Mesenchymal stem cell (in vitro differentiated cells and primary cell): Measurements from ENCODE around the gene SMIM35.

Experiments used
- DNase-seq: peaks from one replicate; pipeline ENCODE4 v3.0.0-alpha.2; 2013
- H2AFZ ChIP-seq: one replicate; pipeline ENCODE4 v1.6.1; 2013; ENCODE audit warnings: low read depth, mild to moderate bottlenecking, control low read depth, inconsistent platforms, low read length, moderate library complexity
- H2AK5ac ChIP-seq: 2 replicates; pipeline ENCODE4 v1.6.1; 2013; ENCODE audit warnings: low read length, moderate library complexity, mild to moderate bottlenecking, inconsistent platforms; ENCODE audit not compliant: severe bottlenecking
- H2BK120ac ChIP-seq: one replicate; pipeline ENCODE4 v1.6.1; 2013; ENCODE audit warnings: low read depth, mild to moderate bottlenecking, inconsistent platforms, low read length, moderate library complexity
- H2BK12ac ChIP-seq, 2 experiments: one replicate each; pipeline ENCODE4 v1.6.1; 2013; ENCODE audit warnings: inconsistent platforms in 2 of 2, low read length in 2 of 2, mild to moderate bottlenecking in 2 of 2, moderate library complexity in 2 of 2, control low read depth in 1 of 2
- H2BK15ac ChIP-seq: one replicate; pipeline ENCODE4 v1.6.1; 2013; ENCODE audit warnings: mild to moderate bottlenecking, low read depth, inconsistent platforms; ENCODE audit not compliant: poor library complexity, severe bottlenecking
- H2BK5ac ChIP-seq: 2 replicates; pipeline ENCODE4 v1.6.1; 2013; ENCODE audit warnings: low read depth, mild to moderate bottlenecking, low read length, control low read depth, inconsistent platforms; ENCODE audit not compliant: poor library complexity, severe bottlenecking
- H3K14ac ChIP-seq, 2 experiments: one replicate each; pipeline ENCODE4 v1.6.1; 2013; ENCODE audit warnings: inconsistent platforms in 2 of 2, low read length in 2 of 2, control low read depth in 1 of 2, mild to moderate bottlenecking in 1 of 2, moderate library complexity in 1 of 2
- H3K18ac ChIP-seq, 2 experiments: one replicate each; pipeline ENCODE4 v1.6.1; 2013; ENCODE audit warnings: inconsistent platforms in 2 of 2, low read length in 2 of 2, control low read depth in 1 of 2, low read depth in 1 of 2, mild to moderate bottlenecking in 1 of 2
- H3K23ac ChIP-seq, 2 experiments: one replicate each; pipeline ENCODE4 v1.6.1; 2013; ENCODE audit warnings: inconsistent platforms in 2 of 2, low read length in 2 of 2, mild to moderate bottlenecking in 2 of 2, moderate library complexity in 2 of 2, control low read depth in 1 of 2
- H3K27ac ChIP-seq: 2 replicates; pipeline ENCODE4 v1.5.1; 2013; ENCODE audit warnings: mild to moderate bottlenecking, moderate library complexity, low read length, control low read depth, inconsistent platforms; ENCODE audit not compliant: poor library complexity, severe bottlenecking
- H3K27me3 ChIP-seq, 2 experiments: 2 replicates each; pipeline versions ENCODE4 v1.6.1 to v1.7.0; 2013; ENCODE audit warnings: low read length in 2 of 2, mild to moderate bottlenecking in 2 of 2, moderate library complexity in 2 of 2, control low read depth in 1 of 2, inconsistent platforms in 1 of 2; ENCODE audit not compliant: control insufficient read depth in 1 of 2, insufficient read depth in 1 of 2
- H3K36me3 ChIP-seq, 2 experiments: 2 replicates each; pipeline versions ENCODE4 v1.6.1 to v1.7.0; 2013; ENCODE audit warnings: low read length in 2 of 2, control low read depth in 1 of 2, inconsistent platforms in 1 of 2, low read depth in 1 of 2, mild to moderate bottlenecking in 1 of 2; ENCODE audit not compliant: insufficient read depth in 2 of 2, control insufficient read depth in 1 of 2
- H3K4ac ChIP-seq, 2 experiments: one replicate each; pipeline ENCODE4 v1.6.1; 2013; ENCODE audit warnings: inconsistent platforms in 2 of 2, low read length in 2 of 2, mild to moderate bottlenecking in 2 of 2, moderate library complexity in 2 of 2, control low read depth in 1 of 2, low read depth in 1 of 2
- H3K4me1 ChIP-seq: 2 replicates; pipeline ENCODE4 v1.6.1; 2013; ENCODE audit warnings: low read depth, low read length, control low read depth; ENCODE audit not compliant: control insufficient read depth, insufficient read depth
- H3K4me2 ChIP-seq: 2 replicates; pipeline ENCODE4 v1.6.1; 2013; ENCODE audit warnings: low read length, mild to moderate bottlenecking, inconsistent platforms; ENCODE audit not compliant: poor library complexity, severe bottlenecking
- H3K4me3 ChIP-seq, 2 experiments: 2 replicates each; pipeline versions ENCODE4 v1.5.1 to v1.7.0; 2013; ENCODE audit warnings: low read length in 2 of 2, mild to moderate bottlenecking in 2 of 2, control low read depth in 1 of 2, low read depth in 1 of 2; ENCODE audit not compliant: insufficient read depth in 1 of 2
- H3K79me1 ChIP-seq: replicated peaks from 2 replicates; pipeline ENCODE4 v1.6.1; 2013; ENCODE audit warnings: mild to moderate bottlenecking, control low read depth, low read length, inconsistent platforms; ENCODE audit not compliant: poor library complexity, severe bottlenecking
- H3K9ac ChIP-seq: 2 replicates; pipeline ENCODE4 v1.7.0; 2013; ENCODE audit warnings: mild to moderate bottlenecking, low read length, moderate library complexity
- H3K9me3 ChIP-seq: 2 replicates; pipeline ENCODE4 v1.7.0; 2013; ENCODE audit warnings: mild to moderate bottlenecking, low read length; ENCODE audit not compliant: control insufficient read depth
- H4K8ac ChIP-seq: one replicate; pipeline ENCODE4 v1.6.1; 2013; ENCODE audit warnings: inconsistent platforms, mild to moderate bottlenecking, low read length, moderate library complexity
- H4K91ac ChIP-seq: one replicate; pipeline ENCODE4 v1.6.1; 2013; ENCODE audit warnings: mild to moderate bottlenecking, low read length, inconsistent platforms
- WGBS: methylation state at CpG from one replicate; pipeline ENCODE4 v1.1.7; 2013; ENCODE audit warnings: mixed read lengths; 5-methylcytosine and 5-hydroxymethylcytosine counted together

Gene SMIM35

GRCh38 chr11:118095493-118095892, 8.7 kb upstream of the SMIM35 start:
- no peak overlapping the region for H3K18ac ChIP-seq
- H3K4me3 ChIP-seq = no peak overlapping the region
- no peak overlapping the region for H2BK5ac ChIP-seq
- H3K36me3 ChIP-seq = no peaks in the 10 kb centered on the region
- DNase-seq = no peak
- no peak overlapping the region for H3K14ac ChIP-seq
- no peak overlapping the region for H4K8ac ChIP-seq
- no peak overlapping the region for H3K4me2 ChIP-seq
- H3K9me3 ChIP-seq = peaks cover 10% of the 10 kb centered on the region
- no peaks in the 10 kb centered on the region for H3K79me1 ChIP-seq
- H3K4me1 ChIP-seq = no peaks in the 10 kb centered on the region
- no peak overlapping the region for H2AFZ ChIP-seq
- no peak overlapping the region for H3K27ac ChIP-seq
- no peak overlapping the region for H2BK15ac ChIP-seq
- H3K27me3 ChIP-seq = peaks cover 36 to 57% of the 10 kb centered on the region in 2 experiments
- no peak overlapping the region for H4K91ac ChIP-seq
- no peak overlapping the region for H3K4ac ChIP-seq
- no peak overlapping the region for H2AK5ac ChIP-seq
- 45% methylated on average over 4 of the region's 4 CpGs for WGBS
- H3K9ac ChIP-seq = no peak overlapping the region
- no peak overlapping the region for H3K23ac ChIP-seq
- H2BK120ac ChIP-seq = no peak overlapping the region
- no peak overlapping the region for H2BK12ac ChIP-seq

GRCh38 chr11:118092907-118093571, 6.3 kb upstream of the SMIM35 start:
- H3K27me3 ChIP-seq = peaks cover 25 to 37% of the 10 kb centered on the region in 2 experiments
- 72% methylated on average over 8 of the region's 8 CpGs for WGBS
- H2AK5ac ChIP-seq = no peak overlapping the region
- H3K27ac ChIP-seq = no peak overlapping the region
- H3K4me3 ChIP-seq = no peak overlapping the region
- no peak for DNase-seq
- H3K4ac ChIP-seq = no peak overlapping the region
- no peak overlapping the region for H3K4me2 ChIP-seq
- H4K8ac ChIP-seq = no peak overlapping the region
- H3K14ac ChIP-seq = no peak overlapping the region
- no peak overlapping the region for H3K18ac ChIP-seq
- H3K9ac ChIP-seq = no peak overlapping the region
- H2BK120ac ChIP-seq = no peak overlapping the region
- H3K23ac ChIP-seq = no peak overlapping the region
- no peak overlapping the region for H2BK15ac ChIP-seq
- no peaks in the 10 kb centered on the region for H3K36me3 ChIP-seq
- no peaks in the 10 kb centered on the region for H3K79me1 ChIP-seq
- H4K91ac ChIP-seq = no peak overlapping the region
- no peak overlapping the region for H2BK12ac ChIP-seq
- no peaks in the 10 kb centered on the region for H3K4me1 ChIP-seq
- no peak overlapping the region for H2BK5ac ChIP-seq
- H2AFZ ChIP-seq = no peak overlapping the region
- peaks cover 25% of the 10 kb centered on the region for H3K9me3 ChIP-seq

GRCh38 chr11:118091690-118092089, 4.9 kb upstream of the SMIM35 start:
- Histone ChIP-seq H3K18ac (no peak overlapping the region), H3K4me2 (no peak overlapping the region), H3K9ac (no peak overlapping the region), H3K4me1 (no peaks in the 10 kb centered on the region), H3K14ac (no peak overlapping the region), H2AFZ (no peak overlapping the region), H3K27me3 (peaks cover 21 to 28% of the 10 kb centered on the region in 2 experiments), H3K27ac (no peak overlapping the region), H3K36me3 (no peaks in the 10 kb centered on the region), H2BK5ac (no peak overlapping the region), H2BK12ac (no peak overlapping the region), H3K4ac (no peak overlapping the region), H3K23ac (no peak overlapping the region), H2BK120ac (no peak overlapping the region), H4K91ac (no peak overlapping the region), H2AK5ac (no peak overlapping the region), H2BK15ac (no peak overlapping the region), H4K8ac (no peak overlapping the region), H3K79me1 (no peaks in the 10 kb centered on the region), H3K4me3 (no peak overlapping the region), H3K9me3 (peaks cover 38% of the 10 kb centered on the region)
- DNase-seq = no peak
- 75% methylated on average over 6 of the region's 6 CpGs for WGBS

GRCh38 chr11:118090545-118091162, 3.9 kb upstream of the SMIM35 start:
- peaks cover 12 to 24% of the 10 kb centered on the region in 2 experiments for H3K27me3 ChIP-seq
- no peak overlapping the region for H3K23ac ChIP-seq
- WGBS = 81% methylated on average over 6 of the region's 7 CpGs

More at GRCh38 chr11:118090545-118091162, 3.9 kb upstream of the SMIM35 start:
- no peak overlapping the region for H3K4me2 ChIP-seq
- no peak overlapping the region for H3K27ac ChIP-seq
- H2AFZ ChIP-seq = no peak overlapping the region
- H2AK5ac ChIP-seq = no peak overlapping the region
- H3K79me1 ChIP-seq = no peaks in the 10 kb centered on the region
- no peak overlapping the region for H2BK5ac ChIP-seq
- no peak overlapping the region for H3K4ac ChIP-seq
- no peak overlapping the region for H3K18ac ChIP-seq
- H3K9me3 ChIP-seq = peaks cover 44% of the 10 kb centered on the region
- H3K9ac ChIP-seq = no peak overlapping the region
- H2BK12ac ChIP-seq = no peak overlapping the region
- H3K4me1 ChIP-seq = no peaks in the 10 kb centered on the region
- DNase-seq = no peak
- H2BK15ac ChIP-seq = no peak overlapping the region
- no peak overlapping the region for H4K8ac ChIP-seq
- H2BK120ac ChIP-seq = no peak overlapping the region
- no peak overlapping the region for H3K14ac ChIP-seq
- no peak overlapping the region for H3K4me3 ChIP-seq
- H4K91ac ChIP-seq = no peak overlapping the region
- H3K36me3 ChIP-seq = no peaks in the 10 kb centered on the region
